Peyer's patch (tissue), 4 donors: ENCODE results near the gene ERP27.

Source experiments
- POLR2A ChIP-seq, 2 donors: fragments of 450-650 bp; IDR thresholded peaks; one replicate each; pipeline ENCODE4 v1.5.1; 2017; ENCODE audit warnings: antibody characterized with exemption in 2 of 2, mild to moderate bottlenecking in 2 of 2, moderate library complexity in 2 of 2
- TF ChIP-seq, protein P1 (sequence below), 6 experiments: fragments of 450-650 bp in 4 of 6; fragments of 200-600 bp in 2 of 6; sonication (generic) in 1 of 6; IDR thresholded peaks; one replicate each; pipeline ENCODE4 v1.5.1; 2017 to 2019; ENCODE audit warnings: antibody characterized with exemption in 6 of 6, mild to moderate bottlenecking in 3 of 6, moderate library complexity in 1 of 6

DNA sequence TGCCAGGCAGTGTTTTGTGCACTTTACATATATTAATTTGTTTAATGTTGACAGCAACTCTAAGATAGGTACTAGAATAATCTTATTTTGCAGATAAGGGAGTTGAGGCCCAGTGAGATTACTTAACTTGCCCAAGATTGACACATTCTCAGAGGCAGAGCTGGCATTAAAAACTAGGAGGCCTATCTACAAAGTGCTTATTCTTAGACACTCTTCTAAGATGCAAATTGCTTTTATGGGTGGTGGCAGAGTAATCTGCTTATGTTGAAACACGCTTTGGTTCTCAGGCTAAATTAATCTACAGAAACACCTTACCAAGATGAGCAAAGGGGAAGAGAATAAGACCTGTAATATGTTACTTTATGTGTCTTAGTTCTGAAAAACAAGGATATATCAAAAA, 59.8 kb downstream of the ERP27 start:
- TF ChIP-seq POLR2A (IDR thresholded peaks at IDR 0.05): no peak
- TF ChIP-seq, protein P1, sequence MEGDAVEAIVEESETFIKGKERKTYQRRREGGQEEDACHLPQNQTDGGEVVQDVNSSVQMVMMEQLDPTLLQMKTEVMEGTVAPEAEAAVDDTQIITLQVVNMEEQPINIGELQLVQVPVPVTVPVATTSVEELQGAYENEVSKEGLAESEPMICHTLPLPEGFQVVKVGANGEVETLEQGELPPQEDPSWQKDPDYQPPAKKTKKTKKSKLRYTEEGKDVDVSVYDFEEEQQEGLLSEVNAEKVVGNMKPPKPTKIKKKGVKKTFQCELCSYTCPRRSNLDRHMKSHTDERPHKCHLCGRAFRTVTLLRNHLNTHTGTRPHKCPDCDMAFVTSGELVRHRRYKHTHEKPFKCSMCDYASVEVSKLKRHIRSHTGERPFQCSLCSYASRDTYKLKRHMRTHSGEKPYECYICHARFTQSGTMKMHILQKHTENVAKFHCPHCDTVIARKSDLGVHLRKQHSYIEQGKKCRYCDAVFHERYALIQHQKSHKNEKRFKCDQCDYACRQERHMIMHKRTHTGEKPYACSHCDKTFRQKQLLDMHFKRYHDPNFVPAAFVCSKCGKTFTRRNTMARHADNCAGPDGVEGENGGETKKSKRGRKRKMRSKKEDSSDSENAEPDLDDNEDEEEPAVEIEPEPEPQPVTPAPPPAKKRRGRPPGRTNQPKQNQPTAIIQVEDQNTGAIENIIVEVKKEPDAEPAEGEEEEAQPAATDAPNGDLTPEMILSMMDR (IDR thresholded peaks at IDR 0.05): no peak
